Astrocyte (in vitro differentiated cells and primary cell): ENCODE data around the gene KIF1B. TPM values are rescaled to one million over a fixed set of nuclear protein-coding genes. Genes with fewer than 3 reads are reported as not detected.

ENCODE experiments used
- DNase-seq: peaks from one replicate; pipeline ENCODE4 v3.0.0-alpha.2; 2010; ENCODE audit warnings: low read depth
- FAIRE-seq: peaks from 2 replicates; lab custom pipeline; 2011; peaks lifted over from hg19 to GRCh38; lab: Jason Lieb, UNC
- H2AFZ ChIP-seq: 2 replicates; pipeline ENCODE4 v1.6.0; 2012; ENCODE audit warnings: low read depth, low read length, inconsistent platforms
- H3K27ac ChIP-seq: 2 replicates; pipeline ENCODE4 v1.5.1; 2011; ENCODE audit warnings: low read depth, low read length, inconsistent platforms
- H3K27me3 ChIP-seq: 2 replicates; pipeline ENCODE4 v1.6.0; 2011; ENCODE audit warnings: low read length, inconsistent platforms; ENCODE audit not compliant: insufficient read depth
- H3K36me3 ChIP-seq: 2 replicates; pipeline ENCODE4 v1.5.1; 2011; ENCODE audit warnings: low read length, inconsistent platforms; ENCODE audit not compliant: insufficient read depth
- H3K4me1 ChIP-seq: 2 replicates; pipeline ENCODE4 v1.5.1; 2011; ENCODE audit warnings: low read length, inconsistent platforms; ENCODE audit not compliant: insufficient read depth
- H3K4me2 ChIP-seq: 2 replicates; pipeline ENCODE4 v1.6.0; 2012; ENCODE audit warnings: low read length, inconsistent platforms
- H3K4me3 ChIP-seq: 2 replicates; pipeline ENCODE4 v1.5.1; 2011; ENCODE audit warnings: low read depth, mild to moderate bottlenecking, low read length, inconsistent platforms; ENCODE audit not compliant: insufficient read depth
- H3K79me2 ChIP-seq: 2 replicates; pipeline ENCODE4 v1.6.0; 2012; ENCODE audit warnings: mild to moderate bottlenecking, low read length, inconsistent platforms; ENCODE audit not compliant: insufficient read depth
- H3K9ac ChIP-seq: 2 replicates; pipeline ENCODE4 v1.6.0; 2012; ENCODE audit warnings: mild to moderate bottlenecking, low read length, inconsistent platforms
- H3K9me3 ChIP-seq: 2 replicates; pipeline ENCODE4 v1.5.1; 2012; ENCODE audit warnings: low read depth, mild to moderate bottlenecking, low read length, inconsistent platforms; ENCODE audit not compliant: insufficient read depth
- H4K20me1 ChIP-seq: 2 replicates; pipeline ENCODE4 v1.6.0; 2012; ENCODE audit warnings: low read length, inconsistent platforms; ENCODE audit not compliant: insufficient read depth
- H3K27ac Mint-ChIP-seq: one replicate; pipeline ENCODE4 v1.8.0; 2021; ENCODE audit warnings: mild to moderate bottlenecking, mixed read lengths; ENCODE audit not compliant: unreplicated experiment
- H3K27me3 Mint-ChIP-seq: one replicate; pipeline ENCODE4 v1.8.0; 2021; ENCODE audit warnings: low read depth, mixed read lengths; ENCODE audit not compliant: unreplicated experiment
- H3K36me3 Mint-ChIP-seq: one replicate; pipeline ENCODE4 v1.8.0; 2021; ENCODE audit warnings: low read depth, mixed read lengths; ENCODE audit not compliant: unreplicated experiment
- H3K4me1 Mint-ChIP-seq: one replicate; pipeline ENCODE4 v1.8.0; 2021; ENCODE audit warnings: low read depth, mixed read lengths; ENCODE audit not compliant: unreplicated experiment
- H3K4me3 Mint-ChIP-seq: one replicate; pipeline ENCODE4 v1.8.0; 2021; ENCODE audit warnings: mild to moderate bottlenecking, moderate library complexity, mixed read lengths; ENCODE audit not compliant: unreplicated experiment
- H3K9me3 Mint-ChIP-seq: one replicate; pipeline ENCODE4 v1.8.0; 2021; ENCODE audit warnings: mild to moderate bottlenecking, mixed read lengths; ENCODE audit not compliant: unreplicated experiment
- EZH2 ChIP-seq: IDR thresholded peaks from 2 replicates; pipeline ENCODE4 v1.6.1; 2012; ENCODE audit warnings: mild to moderate bottlenecking, low read length, inconsistent platforms; ENCODE audit not compliant: insufficient read depth
- total RNA-seq: library from RNA; stranded (reverse); gene quantifications from 2 replicates; pipeline ENCODE4 v1.2.1, GENCODE V29; 2021
- TF ChIP-seq, protein P1 (sequence below): IDR thresholded peaks from 2 replicates; pipeline ENCODE4 v1.5.1; 2011; ENCODE audit warnings: low read depth, mild to moderate bottlenecking, inconsistent platforms, low read length, moderate library complexity; ENCODE audit not compliant: insufficient read depth

The KIF1B gene
- total RNA-seq, 1 donor from 2014 or later, result 75.9 TPM

DNA sequence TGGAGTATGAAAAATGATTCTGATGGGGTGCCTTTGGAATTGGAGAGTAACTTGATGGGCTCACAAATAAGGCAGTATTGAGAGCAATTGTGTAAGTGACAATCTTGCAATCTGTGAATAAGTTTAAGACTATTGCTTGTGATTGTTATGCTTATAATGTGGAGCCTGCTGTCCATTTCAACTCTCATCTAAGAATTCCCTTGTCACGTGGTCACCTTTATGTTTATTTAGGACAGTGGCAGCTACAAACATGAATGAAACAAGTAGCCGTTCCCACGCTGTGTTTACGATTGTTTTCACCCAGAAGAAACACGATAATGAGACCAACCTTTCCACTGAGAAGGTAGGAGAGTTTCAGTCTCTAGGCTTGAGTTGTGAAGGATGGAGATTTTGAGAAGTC is 57.6 kb downstream of the KIF1B start:
- H3K27me3 Mint-ChIP-seq, result no peaks in the 10 kb centered on the region

DNA sequence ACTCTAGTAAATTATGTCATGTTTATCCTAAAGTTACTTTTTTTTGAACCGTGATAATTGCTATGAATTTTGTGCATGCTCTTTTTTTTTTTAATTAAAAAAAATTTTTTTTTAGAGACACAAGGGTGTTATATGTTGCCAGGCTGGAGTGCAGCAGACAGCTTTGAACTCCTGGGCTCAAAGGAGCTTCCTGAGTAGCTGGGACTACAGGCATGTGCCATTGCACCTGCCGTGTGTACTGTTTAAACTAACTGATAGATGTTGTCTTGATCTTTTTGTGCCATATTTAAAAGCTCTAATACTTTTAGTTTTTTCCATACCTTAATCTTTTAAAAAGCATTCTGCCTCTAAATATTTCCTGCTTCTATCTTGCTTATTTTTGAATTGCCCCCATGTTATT is 60.7 kb downstream of the KIF1B start:
- DNase-seq (no peak), FAIRE-seq (no peak)
- H3K27me3 ChIP-seq, result no peaks in the 10 kb centered on the region
- TF ChIP-seq, protein P1, sequence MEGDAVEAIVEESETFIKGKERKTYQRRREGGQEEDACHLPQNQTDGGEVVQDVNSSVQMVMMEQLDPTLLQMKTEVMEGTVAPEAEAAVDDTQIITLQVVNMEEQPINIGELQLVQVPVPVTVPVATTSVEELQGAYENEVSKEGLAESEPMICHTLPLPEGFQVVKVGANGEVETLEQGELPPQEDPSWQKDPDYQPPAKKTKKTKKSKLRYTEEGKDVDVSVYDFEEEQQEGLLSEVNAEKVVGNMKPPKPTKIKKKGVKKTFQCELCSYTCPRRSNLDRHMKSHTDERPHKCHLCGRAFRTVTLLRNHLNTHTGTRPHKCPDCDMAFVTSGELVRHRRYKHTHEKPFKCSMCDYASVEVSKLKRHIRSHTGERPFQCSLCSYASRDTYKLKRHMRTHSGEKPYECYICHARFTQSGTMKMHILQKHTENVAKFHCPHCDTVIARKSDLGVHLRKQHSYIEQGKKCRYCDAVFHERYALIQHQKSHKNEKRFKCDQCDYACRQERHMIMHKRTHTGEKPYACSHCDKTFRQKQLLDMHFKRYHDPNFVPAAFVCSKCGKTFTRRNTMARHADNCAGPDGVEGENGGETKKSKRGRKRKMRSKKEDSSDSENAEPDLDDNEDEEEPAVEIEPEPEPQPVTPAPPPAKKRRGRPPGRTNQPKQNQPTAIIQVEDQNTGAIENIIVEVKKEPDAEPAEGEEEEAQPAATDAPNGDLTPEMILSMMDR, result no peak
- TF ChIP-seq EZH2, result no peak
- no peaks in the 10 kb centered on the region for H3K9me3 ChIP-seq
- H3K79me2 ChIP-seq, result peaks cover 15% of the 10 kb centered on the region
- no peak overlapping the region for H2AFZ ChIP-seq
- no peaks in the 10 kb centered on the region for H3K4me1 ChIP-seq
- no peak overlapping the region for H3K4me2 ChIP-seq
- Mint-ChIP-seq H3K27me3 (no peaks in the 10 kb centered on the region), H3K9me3 (no peaks in the 10 kb centered on the region), H3K4me1 (no peaks in the 10 kb centered on the region), H3K27ac (no peak overlapping the region), H3K4me3 (no peak overlapping the region), H3K36me3 (peaks cover 13% of the 10 kb centered on the region)
- peaks cover 27% of the 10 kb centered on the region for H3K36me3 ChIP-seq
- H3K4me3 ChIP-seq, result no peak overlapping the region
- no peak overlapping the region for H3K27ac ChIP-seq
- no peak overlapping the region for H3K9ac ChIP-seq
- peaks cover 12% of the 10 kb centered on the region for H4K20me1 ChIP-seq

More for the DNA sequence above, 57.6 kb downstream of the KIF1B start:
- Mint-ChIP-seq H3K4me3 (no peak overlapping the region), H3K36me3 (peaks cover 10% of the 10 kb centered on the region), H3K4me1 (peaks cover 6% of the 10 kb centered on the region), H3K27ac (no peak overlapping the region), H3K9me3 (no peaks in the 10 kb centered on the region)
- H3K4me3 ChIP-seq, result no peak overlapping the region
- no peak overlapping the region for H3K9ac ChIP-seq
- no peak overlapping the region for H3K4me2 ChIP-seq
- H3K79me2 ChIP-seq, result peaks cover 12% of the 10 kb centered on the region
- no peaks in the 10 kb centered on the region for H3K27me3 ChIP-seq
- FAIRE-seq (no peak), DNase-seq (no peak)
- H3K27ac ChIP-seq, result no peak overlapping the region
- H3K4me1 ChIP-seq, result no peaks in the 10 kb centered on the region
- no peak for TF ChIP-seq EZH2
- TF ChIP-seq, protein P1, result no peak
- H3K9me3 ChIP-seq, result no peaks in the 10 kb centered on the region
- H2AFZ ChIP-seq, result no peak overlapping the region
- H4K20me1 ChIP-seq, result peaks cover 3% of the 10 kb centered on the region
- peaks cover 31% of the 10 kb centered on the region for H3K36me3 ChIP-seq

DNA sequence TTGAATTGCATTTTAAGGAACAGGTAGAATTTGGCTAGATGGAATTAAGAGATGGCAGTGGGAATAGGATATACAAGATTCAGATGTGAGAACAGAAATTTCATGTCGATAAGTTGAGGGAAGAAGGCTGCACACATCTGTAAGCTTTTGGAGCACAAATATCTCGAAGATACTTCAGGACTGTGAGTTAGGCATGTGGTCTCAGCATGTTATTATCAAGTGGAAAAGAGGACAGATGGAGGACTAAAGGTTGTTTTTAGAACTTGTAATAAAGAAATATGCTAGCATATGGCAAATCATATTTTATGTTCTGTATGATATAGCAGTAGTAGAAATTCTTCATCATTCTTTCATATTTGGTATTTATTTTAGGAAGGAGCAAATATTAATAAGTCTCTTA is 61.5 kb downstream of the KIF1B start:
- no peak for FAIRE-seq
- H3K36me3 Mint-ChIP-seq, result peaks cover 12% of the 10 kb centered on the region
- peaks cover 15% of the 10 kb centered on the region for H3K79me2 ChIP-seq

More for the DNA sequence above, 61.5 kb downstream of the KIF1B start:
- no peak overlapping the region for H3K4me3 ChIP-seq
- H3K27ac Mint-ChIP-seq, result no peak overlapping the region
- no peaks in the 10 kb centered on the region for H3K9me3 Mint-ChIP-seq
- TF ChIP-seq, protein P1, result no peak
- TF ChIP-seq EZH2, result no peak
- H3K27ac ChIP-seq, result no peak overlapping the region
- H3K4me2 ChIP-seq, result no peak overlapping the region
- no peaks in the 10 kb centered on the region for H3K27me3 ChIP-seq
- no peak overlapping the region for H2AFZ ChIP-seq
- H3K4me3 Mint-ChIP-seq, result no peak overlapping the region
- H3K4me1 ChIP-seq, result no peaks in the 10 kb centered on the region
- no peaks in the 10 kb centered on the region for H3K27me3 Mint-ChIP-seq
- DNase-seq, result no peak
- no peak overlapping the region for H3K9ac ChIP-seq
- H3K36me3 ChIP-seq, result peaks cover 30% of the 10 kb centered on the region
- no peaks in the 10 kb centered on the region for H3K9me3 ChIP-seq
- H4K20me1 ChIP-seq, result peaks cover 9% of the 10 kb centered on the region
- H3K4me1 Mint-ChIP-seq, result no peaks in the 10 kb centered on the region
